Stimulated activated naive CD8-positive, alpha-beta T cell treated with anti-CD3 and anti-CD28 coated beads, Interleukin-15, Interleukin-2, amounts not matched to agents 100 U/mL and 50 U/mL, for 24 hours (primary cell): ENCODE measurements around the gene TBX4.

Experiments
- ATAC-seq: fragments of 150-1000 bp; cut with Tn5 transposase; one replicate; pipeline ENCODE4 v1.10.0; 2021
- DNase-seq: peaks from one replicate; pipeline ENCODE4 v3.0.0; 2021

TBX4 gene

GRCh38 chr17:61454381-61455323 lies 2.4 kb downstream of the TBX4 start:
- no peak for ATAC-seq
- no peak for DNase-seq

DNA sequence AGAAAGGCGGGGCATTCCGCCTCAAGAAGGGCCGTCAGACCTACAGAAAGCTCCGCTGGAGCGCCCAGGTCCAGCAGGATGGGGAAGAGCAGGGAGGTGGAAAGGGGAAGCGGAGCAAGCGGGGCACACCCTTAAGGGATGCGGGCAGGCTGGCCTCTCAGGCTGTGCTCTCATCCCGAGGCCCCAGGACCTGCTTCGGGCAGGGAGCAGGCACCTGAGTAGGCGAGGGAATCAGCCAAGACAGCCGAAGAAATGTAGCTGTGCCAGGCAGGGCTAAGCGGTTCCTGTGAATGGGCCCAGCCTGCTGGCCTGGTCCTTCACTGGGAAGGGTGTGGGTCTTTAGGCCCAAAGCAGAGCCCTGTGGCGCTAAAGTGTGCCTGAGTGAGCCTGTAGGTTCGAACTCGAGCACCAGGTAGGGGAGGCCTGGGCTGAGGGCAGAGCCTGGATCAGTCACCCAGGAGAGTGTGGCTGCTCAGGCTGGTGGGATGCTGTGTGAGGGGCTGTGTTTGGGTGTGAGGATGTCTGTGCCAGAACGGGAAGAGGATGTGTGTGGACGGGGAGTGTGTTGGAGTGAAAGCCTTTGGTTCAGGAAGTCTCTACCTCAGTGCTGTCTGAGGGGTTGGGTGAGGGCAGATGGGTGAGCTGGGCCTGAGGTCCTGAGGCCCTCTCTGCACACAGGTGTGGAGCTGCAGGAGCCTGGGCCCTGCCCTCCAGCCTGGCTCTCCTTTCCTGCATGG lies 3.3 kb downstream of the TBX4 start:
- ATAC-seq (no peak), DNase-seq (no peak)

DNA sequence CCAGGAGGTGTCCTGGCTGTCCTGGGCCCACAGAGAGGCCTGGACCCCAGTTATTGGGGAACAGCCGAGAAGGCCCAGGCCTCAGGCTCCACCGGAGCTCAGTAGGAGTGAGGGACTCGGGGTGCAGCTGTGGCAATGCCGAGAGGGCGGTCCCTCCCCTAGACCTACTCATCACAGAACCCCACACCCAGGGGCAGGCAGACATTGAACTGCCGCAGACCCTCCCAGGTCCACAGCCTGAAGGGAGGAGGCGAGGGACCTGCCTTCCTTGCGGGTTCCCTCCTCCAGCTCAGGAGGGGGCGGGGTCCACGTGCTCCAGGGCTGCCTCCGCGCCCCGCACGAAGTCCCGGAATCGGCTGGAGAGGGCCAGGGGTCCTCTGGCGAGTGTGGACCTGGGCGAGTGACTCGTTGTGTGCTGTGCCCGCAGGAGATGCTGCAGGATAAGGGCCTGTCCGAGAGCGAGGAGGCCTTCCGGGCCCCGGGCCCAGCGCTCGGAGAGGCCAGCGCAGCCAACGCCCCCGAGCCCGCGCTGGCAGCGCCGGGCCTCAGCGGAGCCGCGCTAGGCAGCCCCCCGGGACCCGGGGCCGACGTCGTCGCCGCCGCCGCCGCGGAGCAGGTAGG lies 3.9 kb downstream of the TBX4 start:
- ATAC-seq (no peak), DNase-seq (no peak)

GRCh38 chr17:61456688-61457225 lies 4.5 kb downstream of the TBX4 start:
- DNase-seq: no peak
- no peak for ATAC-seq

- DNase-seq: no peak
- no peak for ATAC-seq
These were observed 5.2 kb downstream of the TBX4 start for GRCh38 chr17:61457226-61457983.

DNA sequence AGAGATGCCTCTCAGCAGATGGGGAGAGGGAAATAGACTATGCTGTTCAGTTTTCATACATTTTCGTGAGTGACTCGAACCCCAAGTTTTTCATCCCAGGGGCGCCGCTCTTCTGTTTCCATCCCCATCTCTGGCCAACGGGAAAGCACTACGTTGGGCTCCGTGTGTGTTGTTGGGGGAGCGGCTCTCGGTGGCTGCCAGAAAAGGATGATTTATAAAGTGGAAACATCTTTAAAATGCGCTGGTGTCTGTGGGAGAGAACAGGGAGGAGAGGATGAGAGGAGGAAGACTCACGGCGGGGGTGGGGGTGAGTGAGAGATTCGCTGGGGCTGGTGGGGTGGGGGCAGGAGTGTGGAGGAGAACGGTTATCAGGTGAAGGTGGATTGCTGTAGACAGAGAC lies 5.8 kb downstream of the TBX4 start:
- DNase-seq: no peak
- no peak for ATAC-seq

- DNase-seq (no peak), ATAC-seq (no peak)
These were observed 6.4 kb downstream of the TBX4 start for GRCh38 chr17:61458421-61459141.

- DNase-seq (no peak), ATAC-seq (no peak)
These were observed 7.1 kb downstream of the TBX4 start for GRCh38 chr17:61459142-61459809.

DNA sequence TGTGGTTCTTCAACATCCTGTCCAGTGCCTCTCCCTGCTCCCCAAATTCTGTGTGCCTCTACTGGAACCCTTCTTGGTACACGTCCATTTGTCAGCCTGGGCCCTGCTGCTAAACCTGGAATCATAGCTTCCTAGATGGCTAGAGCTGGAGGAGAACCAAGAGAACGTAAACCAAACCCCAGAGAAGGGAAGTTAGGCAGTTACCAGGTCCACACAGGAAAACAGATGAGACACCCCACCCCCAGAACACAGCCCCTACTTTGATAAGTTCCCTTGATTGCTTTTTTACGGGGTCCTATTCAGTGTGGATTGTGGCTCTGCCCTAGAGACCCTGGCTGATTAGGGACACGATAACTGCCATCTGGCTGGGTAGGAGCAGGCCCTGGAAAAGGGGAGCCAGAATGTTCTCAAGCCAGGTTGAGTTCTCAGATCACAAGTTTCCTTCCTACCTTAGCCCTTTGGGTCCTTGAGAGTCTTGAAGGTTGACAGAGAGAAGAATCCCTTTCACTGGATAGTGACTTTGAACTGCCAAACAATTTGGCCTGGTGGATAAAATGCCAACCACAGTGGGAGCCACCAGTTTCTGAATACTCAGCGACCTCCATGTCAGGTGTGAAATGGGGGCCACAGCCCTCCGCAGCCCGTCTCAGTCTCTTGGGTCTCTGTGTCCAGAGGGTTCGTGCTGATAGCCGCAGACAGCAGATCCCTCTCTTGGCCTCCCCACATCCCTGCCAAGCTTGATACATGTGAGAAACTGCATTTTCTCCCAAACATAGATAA lies 7.9 kb downstream of the TBX4 start:
- ATAC-seq (no peak), DNase-seq (no peak)

DNA sequence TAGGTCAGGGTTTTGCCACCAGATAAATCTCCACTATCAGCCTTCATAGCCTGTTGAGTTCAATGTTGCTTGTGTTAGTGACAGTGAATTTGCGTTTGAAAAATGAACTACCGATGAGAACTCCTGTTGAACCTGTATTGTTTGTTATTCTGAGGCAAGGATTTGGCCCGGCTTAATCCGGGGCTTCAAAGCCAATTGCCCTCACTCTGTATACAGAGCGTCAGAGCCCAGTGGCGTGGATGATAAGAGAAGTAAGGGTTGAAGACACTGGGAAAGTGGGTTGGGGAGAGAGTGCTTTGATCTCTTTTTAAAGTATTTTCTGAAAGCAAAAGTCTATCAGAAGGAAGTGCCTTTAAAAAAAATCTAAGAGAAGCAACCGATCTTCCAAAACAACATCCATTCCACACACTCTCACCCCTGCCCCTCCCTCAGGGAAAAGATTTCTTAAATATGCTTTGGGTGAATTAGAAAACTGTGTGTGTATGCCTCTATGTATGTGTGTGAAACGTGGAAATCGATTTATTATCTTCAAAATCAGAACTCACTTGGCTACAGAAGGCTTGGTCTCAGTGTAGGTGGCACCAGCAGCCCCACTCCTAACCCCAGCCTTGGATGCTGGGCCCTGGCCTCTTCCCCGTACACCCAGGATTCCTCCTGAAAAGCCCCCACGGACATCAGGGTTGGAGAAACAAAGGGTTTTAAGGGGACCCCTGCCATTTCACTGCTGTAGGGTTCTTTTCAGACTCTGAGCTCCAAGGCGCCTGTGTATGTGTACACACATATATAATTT lies 8.8 kb downstream of the TBX4 start:
- ATAC-seq: no peak
- no peak for DNase-seq

DNA sequence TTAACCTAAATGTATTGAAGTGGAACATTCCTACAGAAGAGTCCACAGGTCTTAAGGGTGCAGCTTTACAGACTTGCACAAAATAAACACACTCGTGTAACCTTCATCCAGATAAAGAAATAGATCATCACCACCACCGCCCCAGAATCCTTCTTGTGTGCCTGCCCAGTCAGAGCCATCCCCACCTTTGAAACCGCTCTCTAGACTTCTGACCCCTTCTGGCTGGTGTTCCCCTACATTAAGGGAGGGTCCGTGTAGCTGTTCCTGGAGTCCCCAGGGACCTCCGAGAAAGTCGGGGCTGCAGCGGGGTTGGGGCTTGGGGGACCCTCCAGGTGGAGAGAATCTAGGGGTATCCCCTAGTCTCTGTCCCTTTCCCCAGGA lies 9.4 kb downstream of the TBX4 start:
- no peak for DNase-seq
- ATAC-seq: no peak

- no peak for DNase-seq
- ATAC-seq: no peak
These were observed 9.9 kb downstream of the TBX4 start for GRCh38 chr17:61461967-61462718.

GRCh38 chr17:61462719-61463315 lies 10.6 kb downstream of the TBX4 start:
- ATAC-seq (no peak), DNase-seq (no peak)

GRCh38 chr17:61463316-61464129 lies 11.3 kb downstream of the TBX4 start:
- no peak for DNase-seq
- ATAC-seq: no peak

DNA sequence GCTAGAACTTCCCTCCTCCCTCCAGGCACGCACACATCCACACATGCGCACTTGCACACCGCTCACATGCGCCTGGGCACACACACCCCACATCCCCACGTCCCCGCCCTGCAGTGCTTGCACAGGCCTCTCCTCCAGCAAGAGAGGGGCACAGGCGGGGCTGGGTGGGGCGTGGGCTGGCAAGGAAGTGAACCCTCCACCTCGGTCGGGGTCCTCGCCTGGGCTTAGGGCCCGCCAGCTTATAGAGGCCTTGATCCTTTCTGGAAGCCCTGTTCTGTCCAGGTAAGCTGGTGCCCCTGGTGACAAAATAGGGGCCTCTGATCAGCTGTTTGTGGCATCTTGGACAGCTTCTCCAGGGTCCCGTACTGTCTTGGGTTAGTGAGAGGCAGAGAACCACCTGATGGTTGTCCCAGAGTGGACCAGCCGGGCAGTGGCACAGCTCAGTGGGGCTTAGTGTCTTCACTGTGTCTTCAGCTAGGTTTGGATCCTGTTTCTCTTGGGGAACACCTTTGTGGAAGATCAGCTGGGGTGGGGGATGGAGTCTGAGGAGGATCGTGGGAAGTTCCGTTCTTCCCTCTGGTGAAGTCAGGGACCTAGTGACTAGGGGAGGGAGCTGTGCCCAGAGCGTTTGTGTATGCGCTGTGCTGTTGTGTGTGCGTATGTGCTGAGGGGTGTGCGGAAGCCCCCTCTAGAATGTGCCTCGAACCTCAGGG lies 12.1 kb downstream of the TBX4 start:
- no peak for DNase-seq
- ATAC-seq: no peak

DNA sequence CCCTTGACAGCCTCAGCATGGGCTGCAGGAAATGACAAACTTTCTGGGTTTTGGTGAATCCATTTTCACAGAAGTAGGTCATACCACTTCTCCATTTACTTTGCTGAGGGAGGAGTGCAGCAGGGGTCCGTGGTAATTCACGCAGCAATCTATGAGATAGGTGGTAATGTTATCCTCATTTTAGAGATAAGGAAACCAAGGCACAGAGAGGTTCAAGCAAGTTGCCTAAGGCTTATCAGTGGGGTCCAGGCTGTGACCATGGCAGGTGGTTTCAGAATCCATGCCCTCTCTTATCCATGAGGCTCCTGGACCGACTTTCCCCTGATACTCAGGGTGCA lies 12.6 kb downstream of the TBX4 start:
- ATAC-seq (no peak), DNase-seq (no peak)
